ENCODE measurements around the gene KRTAP5-2.

Gene KRTAP5-2

GRCh38 chr11:1574933-1575242 lies 23.2 kb downstream of the KRTAP5-2 start:
- TF ChIP-seq, protein P1, sequence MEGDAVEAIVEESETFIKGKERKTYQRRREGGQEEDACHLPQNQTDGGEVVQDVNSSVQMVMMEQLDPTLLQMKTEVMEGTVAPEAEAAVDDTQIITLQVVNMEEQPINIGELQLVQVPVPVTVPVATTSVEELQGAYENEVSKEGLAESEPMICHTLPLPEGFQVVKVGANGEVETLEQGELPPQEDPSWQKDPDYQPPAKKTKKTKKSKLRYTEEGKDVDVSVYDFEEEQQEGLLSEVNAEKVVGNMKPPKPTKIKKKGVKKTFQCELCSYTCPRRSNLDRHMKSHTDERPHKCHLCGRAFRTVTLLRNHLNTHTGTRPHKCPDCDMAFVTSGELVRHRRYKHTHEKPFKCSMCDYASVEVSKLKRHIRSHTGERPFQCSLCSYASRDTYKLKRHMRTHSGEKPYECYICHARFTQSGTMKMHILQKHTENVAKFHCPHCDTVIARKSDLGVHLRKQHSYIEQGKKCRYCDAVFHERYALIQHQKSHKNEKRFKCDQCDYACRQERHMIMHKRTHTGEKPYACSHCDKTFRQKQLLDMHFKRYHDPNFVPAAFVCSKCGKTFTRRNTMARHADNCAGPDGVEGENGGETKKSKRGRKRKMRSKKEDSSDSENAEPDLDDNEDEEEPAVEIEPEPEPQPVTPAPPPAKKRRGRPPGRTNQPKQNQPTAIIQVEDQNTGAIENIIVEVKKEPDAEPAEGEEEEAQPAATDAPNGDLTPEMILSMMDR (IDR thresholded peaks at IDR 0.05; ENCODE audit: low read length, missing control alignments), result no peak
- DNase-seq (ENCODE audit: low read depth), result no peak
- no peak overlapping the region for H3K4me3 ChIP-seq (replicated peaks; ENCODE audit: low read depth, low read length)

- TF ChIP-seq, protein P1 (IDR thresholded peaks at IDR 0.05; ENCODE audit: low read length, missing control alignments), result peak; percentile 46
- peak; percentile 42 for DNase-seq (ENCODE audit: low read depth)
- no peak overlapping the region for H3K4me3 ChIP-seq (replicated peaks; ENCODE audit: low read depth, low read length)
These were observed 23.7 kb downstream of the KRTAP5-2 start for GRCh38 chr11:1574238-1574932.

DNA sequence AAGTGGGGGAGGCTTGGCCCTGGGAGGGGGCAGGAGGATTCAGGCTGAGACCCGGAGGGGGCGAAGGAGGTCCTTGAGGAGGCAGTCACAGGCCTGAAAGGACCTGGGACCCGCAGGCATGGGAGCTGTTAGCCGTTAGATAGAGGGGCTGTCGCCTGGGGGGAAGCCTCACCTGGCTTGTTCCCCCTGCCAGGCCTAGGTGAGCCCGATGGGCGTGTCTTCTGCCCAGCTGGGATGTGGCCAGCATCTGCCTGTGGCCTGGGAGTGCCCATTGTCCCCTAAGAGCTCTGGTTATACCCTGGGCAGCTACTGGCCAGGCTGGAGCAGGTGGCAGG lies 24.2 kb downstream of the KRTAP5-2 start:
- no peak for DNase-seq (ENCODE audit: low read depth)
- no peak overlapping the region for H3K4me3 ChIP-seq (replicated peaks; ENCODE audit: low read depth, low read length)
- TF ChIP-seq, protein P1 (IDR thresholded peaks at IDR 0.05; ENCODE audit: low read length, missing control alignments), result no peak

DNA sequence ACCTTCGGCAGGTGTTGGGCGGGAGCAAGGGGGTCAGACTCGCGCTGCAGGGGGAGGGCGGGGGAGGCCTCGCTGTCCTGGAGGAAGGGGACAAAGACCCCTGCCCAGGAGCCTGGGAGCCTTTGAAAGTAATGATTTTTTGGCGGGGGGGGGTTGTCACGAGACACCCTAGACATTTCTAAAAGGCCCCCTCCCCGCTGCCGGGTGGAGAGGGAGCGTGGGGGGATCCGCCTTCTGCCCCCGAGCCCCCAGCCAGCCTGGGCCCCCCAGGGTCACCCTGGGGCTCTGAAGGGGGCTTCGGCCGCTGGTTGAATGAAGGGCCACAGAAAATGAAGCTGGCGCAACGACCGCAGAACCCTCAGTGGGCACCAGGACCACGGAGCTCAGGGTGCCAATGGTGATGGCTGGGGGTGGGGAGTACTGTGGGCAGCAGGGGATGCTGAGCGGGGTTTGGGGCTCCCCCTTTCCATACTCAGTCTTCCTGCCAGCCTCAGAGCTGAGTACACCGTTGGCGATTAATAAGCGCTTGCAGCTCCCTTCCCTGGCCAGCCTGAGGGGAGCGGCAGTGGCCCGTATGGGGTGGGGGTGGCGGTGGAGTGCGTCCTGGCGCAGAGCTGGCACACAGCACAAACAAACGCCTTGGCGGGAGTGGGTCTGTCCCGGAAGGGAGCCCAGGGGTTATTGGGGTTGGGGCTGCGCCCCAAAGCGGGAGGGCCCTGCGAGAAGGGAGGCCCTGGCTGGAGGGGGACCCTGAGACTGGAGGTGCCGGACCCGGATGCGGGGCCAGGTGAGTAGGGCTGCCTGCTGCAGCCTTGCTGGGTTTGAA lies 24.8 kb downstream of the KRTAP5-2 start:
- TF ChIP-seq, protein P1 (IDR thresholded peaks at IDR 0.05; ENCODE audit: low read length, missing control alignments), result no peak
- DNase-seq (ENCODE audit: low read depth), result no peak
- no peak overlapping the region for H3K4me3 ChIP-seq (replicated peaks; ENCODE audit: low read depth, low read length)

GRCh38 chr11:1572197-1573076 lies 25.7 kb downstream of the KRTAP5-2 start, which contains the start of gene DUSP8:
DUSP8 (minus strand) TSS chr11:1572271; CDS start chr11:1565826, 6,445 bp downstream.
- peak within 1 kb of the TSS; percentile 55 for H3K4me3 ChIP-seq (replicated peaks; ENCODE audit: low read depth, low read length)
- TF ChIP-seq, protein P1 (IDR thresholded peaks at IDR 0.05; ENCODE audit: low read length, missing control alignments), result no peak
- peak; percentile 82 for DNase-seq (ENCODE audit: low read depth)

DNA sequence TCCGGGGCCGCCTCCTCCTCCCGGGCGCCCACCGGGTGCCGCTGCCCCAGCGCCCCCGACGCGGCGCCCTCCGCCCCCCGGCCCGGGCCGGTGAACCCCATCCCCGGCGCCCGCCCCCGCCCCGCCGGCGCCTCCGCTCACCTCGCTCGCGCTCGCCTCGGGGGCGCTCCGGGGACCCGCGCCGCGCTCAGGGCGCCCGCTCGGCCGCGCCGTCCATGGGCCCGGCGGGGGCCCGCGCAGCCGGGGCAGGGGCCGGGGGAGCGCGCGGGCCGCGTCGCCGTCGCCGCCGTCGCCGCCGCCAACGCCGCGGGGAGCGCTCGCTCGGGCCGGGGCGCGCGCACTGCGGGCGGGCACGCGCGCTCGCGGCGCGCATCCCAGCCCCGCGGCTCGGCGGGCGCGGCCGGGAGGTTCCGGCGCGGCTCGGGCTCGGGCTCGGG lies 26.3 kb downstream of the KRTAP5-2 start:
- DNase-seq (ENCODE audit: low read depth), result no peak
- TF ChIP-seq, protein P1 (IDR thresholded peaks at IDR 0.05; ENCODE audit: low read length, missing control alignments), result no peak
- peak overlapping the region; percentile 55 for H3K4me3 ChIP-seq (replicated peaks; ENCODE audit: low read depth, low read length)
